HG03175 (cell line): ENCODE results near the gene H3-3A.
"Not testable (repeated sequence)": the region's sequence is repeated elsewhere in the genome, so short reads cannot be mapped to it uniquely, and the experiment has no call there.

Experiments used
- ATAC-seq: cut with Tn5 transposase; IDR thresholded peaks from one replicate; pipeline ENCODE4 v1.9.1; 2021; ENCODE audit warnings: mild to moderate bottlenecking, moderate library complexity; ENCODE audit not compliant: unreplicated experiment

H3-3A gene

DNA sequence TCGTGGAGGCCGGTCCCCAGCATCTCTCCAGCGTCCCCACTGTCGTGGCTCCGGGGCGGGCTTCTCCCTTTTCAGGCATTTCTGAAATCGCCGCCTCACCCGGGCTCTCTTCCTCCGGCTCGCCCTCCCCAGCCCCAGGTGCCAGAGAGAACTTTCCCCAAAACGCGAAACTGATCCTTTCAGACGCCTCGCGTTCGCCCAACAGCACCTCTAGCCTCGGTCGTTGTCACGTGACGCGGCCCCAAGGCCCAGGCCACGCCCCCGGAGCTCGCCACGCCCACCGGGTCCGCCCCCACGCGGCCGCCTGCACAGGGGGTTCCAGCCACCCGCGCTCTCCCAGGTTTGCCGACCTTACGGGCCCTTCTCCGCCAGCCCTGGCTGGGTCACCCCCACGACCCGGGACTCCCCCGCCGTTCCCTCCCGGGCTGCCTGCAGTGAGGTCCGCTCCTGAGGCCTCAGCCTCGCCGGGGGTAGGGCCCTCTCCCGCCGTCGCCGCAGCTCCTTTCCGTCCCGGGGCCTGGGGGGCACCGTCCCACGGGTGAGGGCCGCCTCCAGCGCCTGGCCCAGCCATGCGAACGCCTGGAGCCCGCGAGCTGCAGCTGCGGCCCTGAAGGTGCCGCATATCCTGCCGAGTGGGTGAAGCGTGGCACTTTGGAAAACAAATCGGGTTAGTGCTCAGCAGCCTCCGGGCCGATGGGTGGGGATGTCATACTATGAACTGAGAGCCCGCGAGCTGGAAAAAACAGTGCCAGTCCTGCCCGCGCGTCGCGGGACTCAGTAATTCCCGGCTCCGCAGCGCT is 21.0 kb downstream of the H3-3A start:
- ATAC-seq = peak; percentile 94

DNA sequence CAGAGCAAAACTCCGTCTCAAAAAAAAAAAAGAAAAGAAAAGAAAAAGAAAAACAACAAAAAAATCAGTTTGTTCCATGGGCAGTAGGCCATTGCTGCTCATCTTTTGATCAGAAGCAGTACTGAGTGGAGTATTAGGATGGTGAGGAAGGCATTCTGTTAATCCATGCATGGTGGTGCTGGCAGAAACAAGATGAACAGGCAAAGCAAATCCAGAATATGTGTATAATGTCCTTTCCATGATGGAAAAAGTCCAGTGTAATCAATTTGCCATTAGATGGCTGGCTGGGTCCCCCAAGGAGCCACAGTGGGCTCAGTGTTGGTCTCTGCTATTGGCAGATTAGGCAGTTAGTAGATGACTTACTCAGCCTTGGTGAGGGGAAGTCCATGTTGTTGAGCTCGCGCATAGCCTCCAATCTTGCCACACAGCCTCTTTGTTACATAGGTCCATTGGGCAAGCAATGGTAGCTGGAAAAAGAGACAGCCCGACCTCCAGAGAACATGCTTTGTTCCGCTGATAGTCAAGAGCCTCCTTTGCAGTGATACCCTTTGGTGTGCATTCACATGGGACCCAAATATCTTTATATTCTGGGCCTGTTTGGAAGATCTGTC is 23.3 kb downstream of the H3-3A start:
- ATAC-seq = no peak

DNA sequence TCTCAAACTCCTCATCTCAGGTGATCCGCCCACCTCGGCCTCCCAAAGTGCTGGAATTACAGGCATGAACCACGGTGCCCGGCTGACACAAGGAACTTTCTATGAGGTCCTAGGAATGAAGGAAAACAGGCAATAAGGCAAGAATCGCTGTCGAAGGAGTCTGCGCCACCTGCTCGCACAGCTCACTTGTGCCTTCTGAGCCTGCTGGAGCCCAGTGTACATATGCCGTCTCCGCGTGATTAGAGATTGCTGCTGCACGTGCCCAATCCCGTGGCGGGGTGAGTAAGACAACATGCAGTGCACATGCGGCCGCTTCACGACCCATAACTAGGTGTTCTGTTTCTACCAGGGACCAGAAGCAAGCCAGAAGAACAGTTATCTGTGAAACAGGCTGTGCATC is 24.3 kb downstream of the H3-3A start:
- no peak for ATAC-seq

DNA sequence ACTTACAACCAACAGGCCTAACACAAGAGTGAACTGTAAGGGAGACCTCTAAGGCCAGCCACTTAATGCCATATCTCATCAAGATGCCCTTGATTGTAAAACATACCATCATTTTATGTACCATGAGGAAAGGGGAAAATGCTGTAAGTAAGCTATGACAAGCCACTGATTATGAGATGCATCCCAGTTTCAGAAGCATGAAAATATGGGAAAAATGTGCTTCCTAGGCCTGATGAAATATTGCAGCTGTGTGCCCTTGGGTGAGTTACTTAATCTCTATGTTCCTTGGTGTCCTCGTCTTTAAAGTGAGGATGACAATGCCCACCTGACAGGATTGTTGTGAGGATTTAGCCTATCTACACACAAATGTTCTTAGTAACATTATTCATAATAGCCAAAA is 28.9 kb downstream of the H3-3A start:
- no peak for ATAC-seq

DNA sequence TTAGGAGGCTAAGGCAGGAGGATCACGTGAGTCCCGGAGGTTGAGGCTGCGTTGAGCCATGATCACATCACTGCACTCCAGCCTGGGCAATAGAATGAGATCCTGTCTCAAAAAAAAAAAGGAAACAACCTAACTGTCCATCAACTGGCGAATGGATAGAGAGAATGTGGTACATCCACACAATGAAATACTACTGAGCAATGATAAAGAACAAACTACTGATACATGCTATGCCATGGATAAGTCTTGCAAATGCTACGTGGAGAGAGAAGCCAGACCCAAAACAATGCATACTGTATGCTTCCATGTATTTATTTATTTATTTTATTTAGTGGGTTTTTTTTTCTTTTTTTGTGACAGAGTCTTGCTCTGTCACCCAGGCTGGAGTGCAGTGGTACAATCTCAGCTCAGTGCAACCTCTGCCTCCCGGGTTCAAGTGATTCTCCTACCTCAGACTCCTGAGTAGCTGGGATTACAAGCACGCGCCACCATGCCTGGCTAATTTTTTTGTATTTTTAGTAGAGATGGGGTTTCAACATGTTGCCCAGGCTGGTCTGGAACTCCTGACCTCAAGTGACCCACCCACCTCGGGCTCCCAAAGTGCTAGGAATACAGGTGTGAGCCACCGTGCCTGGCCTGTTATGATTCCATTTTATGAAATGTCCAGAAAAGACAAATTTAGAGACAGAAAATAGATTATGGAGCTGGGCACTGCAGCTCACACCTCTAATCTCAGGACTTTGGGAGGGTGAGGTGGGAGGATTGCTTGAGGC is 29.7 kb downstream of the H3-3A start:
- ATAC-seq = not testable (repeated sequence)

DNA sequence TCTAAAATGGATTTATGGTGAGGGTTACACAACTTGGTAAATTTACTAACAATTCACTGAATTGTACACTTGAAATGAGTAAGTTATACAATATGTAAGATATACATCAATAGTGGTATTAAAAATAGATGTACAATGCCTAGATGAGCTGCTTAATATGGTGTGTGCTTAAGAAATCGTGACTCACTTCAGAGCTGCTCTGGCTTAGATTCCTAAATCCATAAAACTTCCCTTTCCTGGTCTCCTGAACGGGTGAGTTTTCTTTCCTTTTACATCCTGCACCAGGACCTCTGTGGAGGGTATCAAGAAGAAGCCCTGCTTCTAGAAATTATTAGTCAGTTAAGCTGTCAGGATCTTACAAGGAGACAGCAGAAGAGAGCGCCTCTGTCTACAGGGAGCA is 30.4 kb downstream of the H3-3A start:
- no peak for ATAC-seq

DNA sequence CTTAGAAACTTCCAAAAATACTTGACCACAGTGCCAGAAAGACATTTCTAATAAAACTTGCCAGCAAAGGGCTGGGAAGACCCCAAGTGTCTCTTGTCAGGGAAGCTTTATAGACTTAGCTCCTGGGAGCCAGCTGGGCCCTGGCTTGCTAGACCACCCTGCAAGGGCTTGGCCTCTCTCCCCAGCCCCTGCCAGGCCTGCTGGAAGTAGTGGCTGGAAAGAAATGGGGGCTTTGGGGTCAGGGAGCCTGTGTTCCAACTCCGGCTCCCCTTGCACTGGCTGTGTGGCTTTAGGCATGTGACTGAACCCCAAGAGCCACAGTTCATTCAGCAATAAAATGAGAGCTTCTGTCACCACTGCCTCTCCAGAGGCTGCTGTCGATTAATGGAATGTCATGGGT is 31.1 kb downstream of the H3-3A start:
- ATAC-seq = no peak

DNA sequence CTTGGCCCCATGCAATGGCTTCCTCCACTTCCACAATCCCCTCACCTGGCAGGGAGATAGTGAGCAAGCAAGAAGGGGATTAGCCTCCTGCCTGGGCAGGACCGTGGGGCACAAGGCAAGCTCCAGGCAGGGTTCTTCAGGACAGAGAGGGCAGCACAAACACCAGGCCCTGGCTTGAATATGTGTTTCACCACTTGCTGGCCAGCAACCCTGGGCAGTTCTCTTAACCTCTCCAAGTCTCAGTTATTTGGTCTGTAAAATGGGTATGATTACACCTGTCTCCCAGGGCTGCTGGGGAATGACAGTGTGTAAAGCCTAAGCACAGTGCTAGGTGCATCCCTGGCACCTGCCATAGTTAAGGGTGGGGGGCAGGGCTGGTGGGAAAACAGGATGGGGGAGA is 31.9 kb downstream of the H3-3A start:
- ATAC-seq = no peak

DNA sequence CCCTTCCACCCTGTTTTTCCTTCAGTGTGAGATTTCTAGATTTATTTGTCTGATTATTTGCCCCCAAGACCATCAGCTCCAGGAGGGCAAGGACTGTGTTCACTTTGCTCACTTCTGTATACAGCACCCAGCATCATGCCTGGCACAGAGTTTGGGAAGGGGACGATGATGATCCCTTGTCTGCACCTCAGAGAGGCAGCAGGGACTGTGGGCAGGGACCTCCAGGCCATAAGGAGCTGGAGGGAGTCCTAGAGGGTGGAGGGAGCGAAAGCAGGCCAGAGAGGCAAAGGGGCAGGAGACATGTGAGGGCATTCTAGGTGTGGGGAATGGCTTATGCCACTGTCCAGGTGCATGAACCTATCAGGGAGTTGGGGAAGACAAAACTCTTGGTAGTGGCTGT is 32.8 kb downstream of the H3-3A start:
- ATAC-seq = no peak

DNA sequence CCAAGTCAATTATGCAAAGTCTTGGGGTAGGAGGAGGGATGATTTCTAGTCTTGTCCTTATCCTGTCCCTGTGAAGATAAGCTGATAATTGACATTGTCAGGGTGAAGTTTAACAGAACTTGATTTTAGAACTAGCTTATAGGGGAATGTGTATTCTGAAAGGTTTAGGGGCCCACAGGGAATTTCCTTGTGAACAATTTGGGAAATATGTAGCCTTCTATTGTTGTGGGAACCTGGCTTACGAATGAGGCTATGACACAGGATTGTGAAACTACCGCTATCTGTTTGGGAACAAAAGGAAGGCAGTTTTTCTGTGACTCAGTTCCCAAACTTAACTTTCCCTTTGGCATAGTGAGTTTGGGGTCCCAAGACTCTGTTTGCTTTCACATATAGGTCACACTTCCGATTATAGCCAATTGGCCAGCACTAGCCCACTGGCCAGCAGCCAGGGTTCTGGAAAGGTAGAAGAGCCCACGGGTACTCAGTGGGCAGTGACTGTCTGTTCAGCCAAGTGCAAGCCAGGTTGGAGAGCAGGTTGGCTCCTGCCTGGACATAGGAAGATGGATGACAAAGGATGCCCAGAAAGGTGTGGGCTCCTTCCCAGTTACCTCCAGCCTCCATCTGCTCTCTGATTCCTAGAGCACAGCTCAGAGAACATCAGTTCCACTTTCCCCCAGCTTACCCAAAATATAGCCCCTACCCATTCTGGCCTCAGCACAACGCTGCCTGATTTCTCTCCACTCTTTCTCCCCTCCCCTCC is 35.5 kb downstream of the H3-3A start:
- ATAC-seq = no peak

DNA sequence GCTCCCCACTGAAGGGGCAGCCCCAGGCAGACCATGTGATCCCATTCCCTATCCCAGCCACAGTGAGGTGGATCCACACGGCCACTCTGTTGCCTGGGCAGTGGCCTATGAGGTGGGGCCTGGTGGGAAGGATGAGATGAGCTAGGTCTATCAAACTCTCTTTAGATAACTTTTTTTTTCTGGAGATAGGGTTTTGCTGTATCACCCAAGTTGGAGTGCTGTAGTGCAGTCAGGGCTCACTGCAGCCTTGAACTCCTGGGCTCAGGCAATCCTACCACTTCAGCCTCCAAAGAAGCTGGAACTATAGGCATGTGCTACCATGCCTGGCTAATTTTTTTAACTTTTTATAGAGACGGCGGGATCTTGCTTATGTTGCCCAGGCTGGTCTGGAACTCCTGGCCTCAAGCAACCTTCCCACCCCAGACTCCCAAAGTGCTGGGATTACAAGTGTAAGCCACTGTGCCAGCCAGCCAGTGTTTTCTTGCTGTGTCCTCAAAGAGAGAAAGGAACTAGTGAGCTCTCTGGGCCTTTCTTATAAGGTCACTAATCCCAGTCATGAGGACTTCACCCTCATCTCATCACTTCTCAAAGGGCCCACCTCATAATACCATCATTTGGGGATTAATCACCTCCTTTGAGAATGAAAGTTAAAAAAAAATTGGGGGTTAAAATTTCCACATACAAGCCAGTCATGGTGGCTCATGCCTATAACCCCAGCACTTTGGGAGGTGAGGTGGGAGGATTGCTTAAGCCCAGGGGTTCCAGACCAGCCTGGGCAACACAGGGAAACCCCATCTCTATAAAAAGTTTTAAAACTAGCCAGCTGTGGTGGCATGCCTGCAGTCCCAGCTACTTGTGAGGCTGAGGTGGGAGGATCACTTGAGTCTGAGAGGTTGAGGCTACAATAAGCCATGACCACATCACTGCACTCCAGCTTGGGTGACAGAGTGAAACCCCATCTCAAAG is 36.6 kb downstream of the H3-3A start:
- ATAC-seq = no peak

DNA sequence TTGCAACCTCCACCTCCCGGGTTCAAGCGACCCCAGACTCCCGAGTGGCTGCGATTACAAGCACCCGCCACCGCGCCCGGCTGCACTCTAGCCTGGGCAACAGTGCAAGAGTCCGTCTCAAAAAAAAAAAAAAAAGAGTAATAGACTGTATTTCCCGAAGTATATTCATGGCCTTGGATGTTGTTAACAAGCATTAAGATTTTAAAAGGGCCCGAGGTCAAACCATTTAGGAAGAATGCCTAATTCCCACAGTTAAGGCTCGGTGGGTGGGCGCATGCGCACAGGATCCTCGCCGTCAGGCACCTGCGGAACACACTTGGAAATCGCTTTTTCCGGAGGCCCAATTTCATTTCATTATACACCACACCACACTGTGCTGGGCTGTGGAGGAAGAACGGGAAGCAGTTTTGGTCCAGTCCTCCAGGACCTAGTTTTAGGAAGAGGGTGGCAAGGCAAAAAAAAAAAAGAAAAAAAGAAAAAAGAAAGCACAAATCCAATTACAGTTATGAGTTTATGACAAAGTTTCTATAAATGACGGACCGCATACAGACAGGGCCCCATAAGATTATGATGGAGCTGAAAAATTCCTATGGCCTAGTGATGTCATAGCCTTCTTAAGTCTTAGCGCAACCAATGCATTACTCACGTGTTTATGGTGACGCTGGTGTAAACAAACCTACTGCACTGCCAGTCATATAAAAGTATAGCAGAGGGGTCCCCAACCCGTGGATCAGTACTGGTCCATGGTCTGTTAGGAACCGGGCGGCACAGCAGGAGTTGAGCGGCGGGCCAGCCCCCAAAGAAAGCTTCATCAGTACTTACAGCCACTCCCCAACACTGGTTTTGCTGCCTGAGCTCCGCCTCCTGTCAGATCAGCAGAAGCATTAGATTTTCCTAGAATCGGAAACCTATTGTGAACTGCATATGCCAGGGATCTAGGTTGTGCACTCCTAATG is 38.2 kb downstream of the H3-3A start:
- ATAC-seq = no peak

DNA sequence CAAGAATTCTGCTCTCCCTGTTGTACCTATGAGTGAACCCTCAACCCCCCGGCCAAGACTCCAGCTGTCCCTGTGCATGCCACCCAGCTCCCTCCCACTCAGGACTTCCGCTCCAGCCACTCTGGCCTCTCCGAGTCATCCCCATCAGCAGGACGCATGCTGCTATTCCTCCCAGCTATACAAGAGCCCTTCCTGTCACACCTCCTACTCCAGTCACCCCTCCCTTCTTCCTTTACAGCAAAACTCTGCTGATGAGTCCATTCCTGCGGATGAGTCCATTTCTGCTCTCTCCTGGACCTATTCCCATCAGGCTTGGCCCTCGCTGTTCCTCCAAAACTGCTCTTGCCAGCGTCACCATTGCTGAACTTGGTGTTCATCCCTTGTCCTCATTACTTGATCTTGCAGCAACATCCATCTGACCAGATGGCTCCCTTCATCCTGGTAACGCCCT is 42.2 kb downstream of the H3-3A start:
- ATAC-seq = no peak

DNA sequence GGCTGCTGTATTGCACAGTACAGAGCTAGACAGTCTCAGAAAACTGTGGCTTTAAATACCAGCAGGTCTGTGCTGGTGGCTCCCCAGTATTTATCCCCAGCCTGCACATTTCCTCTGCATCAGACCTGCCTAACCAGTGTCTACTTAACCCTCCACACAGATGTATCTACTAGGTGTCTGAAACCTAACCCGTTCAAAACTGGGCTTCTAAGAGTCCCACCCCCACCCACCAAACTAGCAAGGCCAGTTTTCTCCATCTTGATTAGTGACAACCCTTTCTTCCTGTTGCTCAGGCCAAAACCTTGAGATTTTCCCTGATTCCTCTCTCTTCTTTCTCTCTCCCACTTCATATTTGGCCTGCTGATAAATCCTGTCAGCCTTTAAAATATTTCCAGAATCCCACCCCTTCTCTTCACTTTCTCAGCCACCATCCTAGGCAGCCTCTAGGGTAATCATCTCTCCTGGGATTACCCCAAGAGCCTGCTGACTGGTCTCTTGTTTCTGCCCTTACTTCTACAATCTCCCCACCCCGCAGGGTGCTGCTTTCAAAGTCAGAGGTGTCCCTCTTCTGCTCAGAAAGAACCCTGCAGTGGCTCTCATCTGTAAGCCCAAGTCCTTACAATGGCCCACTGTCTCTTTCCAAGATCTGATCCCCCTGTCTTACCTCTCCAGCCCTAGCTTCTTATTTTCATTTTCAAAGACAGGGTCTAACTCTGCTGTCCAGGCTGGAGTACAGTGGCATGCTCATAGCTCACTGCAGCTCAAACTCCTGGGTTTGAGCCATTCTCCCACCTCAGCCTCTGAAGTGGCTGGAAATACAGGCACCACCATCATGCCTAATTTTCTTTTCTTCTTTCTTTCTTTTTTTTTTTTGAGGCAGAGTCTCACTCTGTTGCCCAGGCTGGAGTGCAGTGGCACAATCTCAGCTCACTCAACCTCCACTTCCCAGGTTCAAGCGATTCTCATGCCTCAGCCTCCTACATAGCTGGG is 45.2 kb downstream of the H3-3A start:
- ATAC-seq = no peak

DNA sequence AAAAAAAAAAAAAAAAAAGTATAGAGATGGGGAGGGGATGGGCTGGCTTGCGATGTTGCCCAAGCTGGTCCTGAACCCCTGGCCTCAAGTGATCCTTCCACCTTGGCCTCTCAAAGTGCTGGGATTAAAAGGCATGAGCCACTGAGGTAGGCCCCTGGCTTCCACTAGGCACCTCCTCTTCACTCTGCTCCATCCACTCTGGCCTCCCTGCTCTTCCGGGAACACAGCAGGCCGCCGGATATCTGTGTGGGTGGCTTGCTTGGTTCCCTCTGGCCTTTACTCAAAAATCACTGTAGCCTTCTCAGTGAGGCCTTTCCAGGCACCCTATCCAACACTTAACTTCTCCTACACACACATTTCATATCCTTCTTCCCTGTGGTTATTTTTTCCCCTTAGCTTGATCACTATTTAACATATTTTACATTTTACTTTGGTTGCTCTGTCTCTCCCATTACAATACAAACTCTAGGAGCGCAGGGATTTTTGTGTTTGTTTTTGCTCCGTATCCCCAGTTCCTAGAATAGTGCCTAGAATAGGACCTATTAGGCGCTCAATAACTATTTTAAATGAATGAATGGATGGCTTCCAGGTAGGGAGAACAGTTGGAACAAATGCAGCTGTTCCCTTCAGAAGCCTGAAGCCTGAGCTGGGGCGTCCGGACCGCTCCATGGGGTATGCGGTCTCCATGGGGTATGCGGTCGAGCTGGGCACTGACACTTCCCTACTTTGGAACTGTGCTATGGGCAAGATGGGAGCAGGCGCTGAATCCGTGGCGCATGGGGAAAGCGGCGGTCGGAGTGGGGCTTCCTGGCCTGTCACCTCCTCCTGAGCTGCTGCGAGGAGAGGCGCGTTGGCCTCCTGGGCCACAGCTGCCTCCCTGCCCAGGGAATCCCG is 46.7 kb downstream of the H3-3A start:
- ATAC-seq = peak; percentile 6

DNA sequence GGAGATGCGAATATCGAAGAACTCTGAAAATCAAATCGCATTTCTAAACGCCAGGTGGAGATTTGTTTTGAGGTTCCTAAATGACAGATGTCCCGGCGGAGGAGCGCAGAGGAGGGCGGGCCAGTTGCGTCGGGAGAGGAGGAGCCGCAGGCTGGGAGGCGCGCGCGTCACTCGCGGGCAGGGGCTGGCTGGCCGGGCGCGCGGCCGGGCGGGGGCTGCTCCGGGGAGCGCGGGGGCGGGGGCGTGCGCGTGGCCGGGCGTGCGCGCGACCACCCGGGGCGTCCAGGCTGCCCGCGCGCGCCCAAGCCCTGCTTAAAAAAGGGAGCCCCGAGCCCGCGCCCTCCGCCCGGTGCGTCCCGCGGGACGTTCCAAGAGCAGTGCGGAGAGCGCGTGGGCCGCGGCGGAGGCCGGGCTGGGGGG is 47.3 kb downstream of the H3-3A start:
- peak; percentile 74 for ATAC-seq
